Measurements from ENCODE around the gene PCYT2. TPM values are rescaled to one million over a fixed set of nuclear protein-coding genes. Genes with fewer than 3 reads are reported as not detected.

PCYT2 gene
- total RNA-seq, 1 experiment from 2014 or later, result 151 TPM

- peaks cover 13% of the 10 kb centered on the region for H3K4me1 Mint-ChIP-seq (ENCODE audit: low read depth, unreplicated experiment)
- H3K4me3 Mint-ChIP-seq (ENCODE audit: unreplicated experiment), result peak overlapping the region; percentile 89
- Histone ChIP-seq H3K27me3 (replicated peaks; ENCODE audit: control insufficient read depth, insufficient read depth, low read length) (no peaks in the 10 kb centered on the region), H3K36me3 (ENCODE audit: control insufficient read depth, insufficient read depth, low read length) (peaks cover 16% of the 10 kb centered on the region), H3K4me1 (peaks cover 15% of the 10 kb centered on the region), H3K4me3 (ENCODE audit: low read depth, low read length) (no peak overlapping the region), H3K9me3 (no peaks in the 10 kb centered on the region)
- POLR2A ChIA-PET, result no interaction called here
- BruUV-seq (replicated peaks), result no TSS peak
- no peak for DNase-seq
- H3K9me3 Mint-ChIP-seq (ENCODE audit: unreplicated experiment), result no peaks in the 10 kb centered on the region
- H3K36me3 Mint-ChIP-seq (ENCODE audit: insufficient read depth, unreplicated experiment), result peaks cover 91% of the 10 kb centered on the region
- CTCF ChIA-PET, result interaction anchor here (0.6 kb wide), 1 partner anchor 15 kb away, joined by 4 read pairs; no protein-coding TSS in a partner anchor
- no peaks in the 10 kb centered on the region for H3K27me3 Mint-ChIP-seq (ENCODE audit: insufficient read depth, unreplicated experiment)
- intact Hi-C loops (cut with micrococcal nuclease; ENCODE audit: unreplicated experiment), result no loop called here
- H3K27ac Mint-ChIP-seq (ENCODE audit: unreplicated experiment), result peak overlapping the region; percentile 94
- TF ChIP-seq, protein P1, sequence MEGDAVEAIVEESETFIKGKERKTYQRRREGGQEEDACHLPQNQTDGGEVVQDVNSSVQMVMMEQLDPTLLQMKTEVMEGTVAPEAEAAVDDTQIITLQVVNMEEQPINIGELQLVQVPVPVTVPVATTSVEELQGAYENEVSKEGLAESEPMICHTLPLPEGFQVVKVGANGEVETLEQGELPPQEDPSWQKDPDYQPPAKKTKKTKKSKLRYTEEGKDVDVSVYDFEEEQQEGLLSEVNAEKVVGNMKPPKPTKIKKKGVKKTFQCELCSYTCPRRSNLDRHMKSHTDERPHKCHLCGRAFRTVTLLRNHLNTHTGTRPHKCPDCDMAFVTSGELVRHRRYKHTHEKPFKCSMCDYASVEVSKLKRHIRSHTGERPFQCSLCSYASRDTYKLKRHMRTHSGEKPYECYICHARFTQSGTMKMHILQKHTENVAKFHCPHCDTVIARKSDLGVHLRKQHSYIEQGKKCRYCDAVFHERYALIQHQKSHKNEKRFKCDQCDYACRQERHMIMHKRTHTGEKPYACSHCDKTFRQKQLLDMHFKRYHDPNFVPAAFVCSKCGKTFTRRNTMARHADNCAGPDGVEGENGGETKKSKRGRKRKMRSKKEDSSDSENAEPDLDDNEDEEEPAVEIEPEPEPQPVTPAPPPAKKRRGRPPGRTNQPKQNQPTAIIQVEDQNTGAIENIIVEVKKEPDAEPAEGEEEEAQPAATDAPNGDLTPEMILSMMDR (IDR thresholded peaks at IDR 0.05; ENCODE audit: insufficient read depth in 1 of 2, low read depth in 1 of 2, low read length in 1 of 2, severe bottlenecking in 1 of 2, unreplicated experiment in 1 of 2), result no peak
Measured at GRCh38 chr17:81909231-81909630, 2.0 kb downstream of the PCYT2 start.

DNA sequence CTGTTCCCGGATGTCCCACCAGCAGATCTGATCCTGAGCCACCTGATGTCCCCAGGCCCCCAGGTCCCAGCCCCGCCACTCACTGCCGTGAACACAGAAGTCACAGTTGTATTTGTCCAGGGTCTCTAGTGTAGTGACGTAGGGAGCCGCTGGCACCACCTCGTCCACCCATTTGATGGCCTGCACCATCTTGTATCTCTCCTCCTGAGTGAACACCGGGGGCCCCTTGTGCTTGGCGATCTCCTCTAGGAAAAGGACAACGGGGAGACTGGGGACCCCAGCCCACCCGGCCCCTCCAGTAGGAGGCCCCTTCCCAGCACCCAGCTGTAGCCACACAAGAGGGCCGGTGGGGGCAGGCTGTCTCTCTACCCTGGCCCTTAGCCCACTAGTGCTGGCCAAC lies 2.4 kb downstream of the PCYT2 start:
- peaks cover 92% of the 10 kb centered on the region for H3K36me3 Mint-ChIP-seq (ENCODE audit: insufficient read depth, unreplicated experiment)
- no peaks in the 10 kb centered on the region for H3K27me3 ChIP-seq (replicated peaks; ENCODE audit: control insufficient read depth, insufficient read depth, low read length)
- peaks cover 15% of the 10 kb centered on the region for H3K4me1 ChIP-seq
- DNase-seq, result no peak
- no peak overlapping the region for H3K4me3 Mint-ChIP-seq (ENCODE audit: unreplicated experiment)
- intact Hi-C loops (cut with micrococcal nuclease; ENCODE audit: unreplicated experiment), result no loop called here
- peaks cover 13% of the 10 kb centered on the region for H3K4me1 Mint-ChIP-seq (ENCODE audit: low read depth, unreplicated experiment)
- no peaks in the 10 kb centered on the region for H3K9me3 ChIP-seq
- H3K27me3 Mint-ChIP-seq (ENCODE audit: insufficient read depth, unreplicated experiment), result no peaks in the 10 kb centered on the region
- CTCF ChIA-PET, result interaction anchor here (0.6 kb wide), 1 partner anchor 15 kb away, joined by 4 read pairs; no protein-coding TSS in a partner anchor
- TF ChIP-seq, protein P1 (IDR thresholded peaks at IDR 0.05; ENCODE audit: insufficient read depth in 1 of 2, low read depth in 1 of 2, low read length in 1 of 2, severe bottlenecking in 1 of 2, unreplicated experiment in 1 of 2), result no peak
- H3K9me3 Mint-ChIP-seq (ENCODE audit: unreplicated experiment), result no peaks in the 10 kb centered on the region
- H3K36me3 ChIP-seq (ENCODE audit: control insufficient read depth, insufficient read depth, low read length), result peaks cover 16% of the 10 kb centered on the region
- peak overlapping the region; percentile 94 for H3K27ac Mint-ChIP-seq (ENCODE audit: unreplicated experiment)
- POLR2A ChIA-PET, result no interaction called here
- no peak overlapping the region for H3K4me3 ChIP-seq (ENCODE audit: low read depth, low read length)
- BruUV-seq (replicated peaks), result no TSS peak

GRCh38 chr17:81907219-81908145 lies 3.7 kb downstream of the PCYT2 start:
- Mint-ChIP-seq H3K4me3 (ENCODE audit: unreplicated experiment) (no peak overlapping the region), H3K27ac (ENCODE audit: unreplicated experiment) (peak overlapping the region; percentile 94), H3K9me3 (ENCODE audit: unreplicated experiment) (no peaks in the 10 kb centered on the region), H3K4me1 (ENCODE audit: low read depth, unreplicated experiment) (peaks cover 5% of the 10 kb centered on the region), H3K27me3 (ENCODE audit: insufficient read depth, unreplicated experiment) (no peaks in the 10 kb centered on the region), H3K36me3 (ENCODE audit: insufficient read depth, unreplicated experiment) (peaks cover 92% of the 10 kb centered on the region)
- BruUV-seq (replicated peaks), result no TSS peak
- no peak for DNase-seq
- TF ChIP-seq, protein P1 (IDR thresholded peaks at IDR 0.05; ENCODE audit: insufficient read depth in 1 of 2, low read depth in 1 of 2, low read length in 1 of 2, severe bottlenecking in 1 of 2, unreplicated experiment in 1 of 2), result no peak
- intact Hi-C loops (cut with micrococcal nuclease; ENCODE audit: unreplicated experiment), result no loop called here
- Histone ChIP-seq H3K9me3 (no peaks in the 10 kb centered on the region), H3K4me3 (ENCODE audit: low read depth, low read length) (no peak overlapping the region), H3K27me3 (replicated peaks; ENCODE audit: control insufficient read depth, insufficient read depth, low read length) (no peaks in the 10 kb centered on the region), H3K36me3 (ENCODE audit: control insufficient read depth, insufficient read depth, low read length) (peaks cover 16% of the 10 kb centered on the region), H3K4me1 (peaks cover 15% of the 10 kb centered on the region)
- CTCF ChIA-PET, result no interaction called here
- POLR2A ChIA-PET, result no interaction called here

Data from Caco-2 (cell line).